Inflammatory macrophage (primary cell): ENCODE measurements around the gene EML4.

Experiments used
- DNase-seq, 2 donors: peaks; one replicate each; pipeline ENCODE4 v3.0.0-alpha.2; 2020 to 2022

The EML4 gene

GRCh38 chr2:42197792-42198191 is 28.6 kb downstream of the EML4 start:
- DNase-seq, result no peak

GRCh38 chr2:42198466-42198865 is 29.3 kb downstream of the EML4 start:
- no peak for DNase-seq

GRCh38 chr2:42199002-42199401 is 29.8 kb downstream of the EML4 start:
- no peak for DNase-seq

- DNase-seq, result peak; percentile 41 to 53
Measured at GRCh38 chr2:42199626-42200025, 30.5 kb downstream of the EML4 start.

GRCh38 chr2:42200926-42201855 is 32.0 kb downstream of the EML4 start:
- no peak for DNase-seq

GRCh38 chr2:42202634-42203008 is 33.5 kb downstream of the EML4 start:
- no peak for DNase-seq

- no peak for DNase-seq
Measured at GRCh38 chr2:42203792-42204191, 34.6 kb downstream of the EML4 start.

GRCh38 chr2:42205337-42205736 is 36.2 kb downstream of the EML4 start:
- peak in 1 of 2 donors; percentile 21 for DNase-seq

- DNase-seq, result no peak
Measured at GRCh38 chr2:42207826-42208225, 38.7 kb downstream of the EML4 start.

- peak in 1 of 2 donors; percentile 37 for DNase-seq
Measured at GRCh38 chr2:42210203-42210602, 41.0 kb downstream of the EML4 start.

GRCh38 chr2:42211291-42211690 is 42.1 kb downstream of the EML4 start:
- DNase-seq, result no peak

GRCh38 chr2:42214669-42215068 is 45.5 kb downstream of the EML4 start:
- peak; percentile 73 to 79 for DNase-seq

- DNase-seq, result peak; percentile 61 to 89
Measured at GRCh38 chr2:42216694-42217093, 47.5 kb downstream of the EML4 start.

- no peak for DNase-seq
Measured at GRCh38 chr2:42217307-42217706, 48.2 kb downstream of the EML4 start.

GRCh38 chr2:42217914-42218313 is 48.8 kb downstream of the EML4 start:
- no peak for DNase-seq

- DNase-seq, result no peak
Measured at GRCh38 chr2:42218712-42219111, 49.6 kb downstream of the EML4 start.

- no peak for DNase-seq
Measured at GRCh38 chr2:42219160-42219559, 50.0 kb downstream of the EML4 start.

GRCh38 chr2:42220566-42220965 is 51.4 kb downstream of the EML4 start:
- DNase-seq, result no peak

- DNase-seq, result no peak
Measured at GRCh38 chr2:42223067-42223854, 54.1 kb downstream of the EML4 start.

GRCh38 chr2:42223855-42224268 is 54.7 kb downstream of the EML4 start:
- no peak for DNase-seq

- DNase-seq, result no peak
Measured at GRCh38 chr2:42224422-42225067, 55.4 kb downstream of the EML4 start.

- no peak for DNase-seq
Measured at GRCh38 chr2:42225573-42225972, 56.4 kb downstream of the EML4 start.

GRCh38 chr2:42227491-42227890 is 58.3 kb downstream of the EML4 start:
- no peak for DNase-seq
